ENCODE measurements around the gene SSH3.

DNA sequence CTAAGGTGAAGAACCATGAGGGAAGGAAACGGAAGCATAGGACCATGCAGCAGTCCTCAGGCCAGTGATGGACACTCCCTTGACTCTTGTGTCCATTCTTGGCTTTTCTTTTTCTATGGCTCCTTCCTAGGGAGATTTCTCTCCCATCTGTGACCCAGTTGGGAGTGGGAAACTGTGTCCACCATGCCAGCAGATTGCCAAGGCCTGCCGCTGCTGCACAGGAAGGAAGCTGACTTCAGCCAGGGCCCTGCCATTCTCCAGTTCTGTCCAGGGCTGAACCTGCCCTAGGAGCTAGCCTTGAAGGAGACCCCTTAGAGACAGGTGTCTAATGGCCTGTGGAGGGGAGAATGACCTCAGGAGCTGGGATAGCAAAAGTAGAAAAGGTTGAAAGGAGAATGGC lies 17.4 kb downstream of the SSH3 start:
- no peak for TF ChIP-seq POLR2A (IDR thresholded peaks at IDR 0.05)
- TF ChIP-seq, protein P1, sequence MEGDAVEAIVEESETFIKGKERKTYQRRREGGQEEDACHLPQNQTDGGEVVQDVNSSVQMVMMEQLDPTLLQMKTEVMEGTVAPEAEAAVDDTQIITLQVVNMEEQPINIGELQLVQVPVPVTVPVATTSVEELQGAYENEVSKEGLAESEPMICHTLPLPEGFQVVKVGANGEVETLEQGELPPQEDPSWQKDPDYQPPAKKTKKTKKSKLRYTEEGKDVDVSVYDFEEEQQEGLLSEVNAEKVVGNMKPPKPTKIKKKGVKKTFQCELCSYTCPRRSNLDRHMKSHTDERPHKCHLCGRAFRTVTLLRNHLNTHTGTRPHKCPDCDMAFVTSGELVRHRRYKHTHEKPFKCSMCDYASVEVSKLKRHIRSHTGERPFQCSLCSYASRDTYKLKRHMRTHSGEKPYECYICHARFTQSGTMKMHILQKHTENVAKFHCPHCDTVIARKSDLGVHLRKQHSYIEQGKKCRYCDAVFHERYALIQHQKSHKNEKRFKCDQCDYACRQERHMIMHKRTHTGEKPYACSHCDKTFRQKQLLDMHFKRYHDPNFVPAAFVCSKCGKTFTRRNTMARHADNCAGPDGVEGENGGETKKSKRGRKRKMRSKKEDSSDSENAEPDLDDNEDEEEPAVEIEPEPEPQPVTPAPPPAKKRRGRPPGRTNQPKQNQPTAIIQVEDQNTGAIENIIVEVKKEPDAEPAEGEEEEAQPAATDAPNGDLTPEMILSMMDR (IDR thresholded peaks at IDR 0.05), result no peak
